ENCODE results near the gene DNTT. TPM values are rescaled to one million over a fixed set of nuclear protein-coding genes. Genes with fewer than 3 reads are reported as not detected.
"Not testable (repeated sequence)": the region's sequence is repeated elsewhere in the genome, so short reads cannot be mapped to it uniquely, and the experiment has no call there.

The DNTT gene
- total RNA-seq, 1 donor from 2014 or later, result not detected

GRCh38 chr10:96276426-96276825, 27.8 kb upstream of the DNTT start:
- no peak for DNase-seq (ENCODE audit: low read depth in 2 of 2)

- no peak for DNase-seq (ENCODE audit: low read depth in 2 of 2)
These were observed 27.4 kb upstream of the DNTT start for GRCh38 chr10:96276831-96277230.

GRCh38 chr10:96279191-96279641, 25.0 kb upstream of the DNTT start:
- DNase-seq (ENCODE audit: low read depth in 2 of 2), result no peak

- no peak for DNase-seq (ENCODE audit: low read depth in 2 of 2)
These were observed 23.4 kb upstream of the DNTT start for GRCh38 chr10:96280859-96281258.

- no peak for DNase-seq (ENCODE audit: low read depth in 2 of 2)
These were observed 22.7 kb upstream of the DNTT start for GRCh38 chr10:96281444-96282029.

- DNase-seq (ENCODE audit: low read depth in 2 of 2), result no peak
These were observed 20.9 kb upstream of the DNTT start for GRCh38 chr10:96283351-96283750.

GRCh38 chr10:96283756-96284155, 20.5 kb upstream of the DNTT start:
- no peak for DNase-seq (ENCODE audit: low read depth in 2 of 2)

- DNase-seq (ENCODE audit: low read depth in 2 of 2), result no peak
These were observed 18.9 kb upstream of the DNTT start for GRCh38 chr10:96285331-96285752.

- no peak for DNase-seq (ENCODE audit: low read depth in 2 of 2)
These were observed 16.7 kb upstream of the DNTT start for GRCh38 chr10:96287392-96288105.

- no peak for DNase-seq (ENCODE audit: low read depth in 2 of 2)
These were observed 16.0 kb upstream of the DNTT start for GRCh38 chr10:96288151-96288621.

GRCh38 chr10:96289218-96289910, 14.9 kb upstream of the DNTT start:
- no peak for DNase-seq (ENCODE audit: low read depth in 2 of 2)

- DNase-seq (ENCODE audit: low read depth in 2 of 2), result no peak
These were observed 13.7 kb upstream of the DNTT start for GRCh38 chr10:96290368-96291133.

- DNase-seq (ENCODE audit: low read depth in 2 of 2), result peak; percentile 44 to 76
These were observed 11.0 kb upstream of the DNTT start for GRCh38 chr10:96292971-96293920.

- DNase-seq (ENCODE audit: low read depth in 2 of 2), result no peak
These were observed 8.8 kb upstream of the DNTT start for GRCh38 chr10:96295475-96295874.

GRCh38 chr10:96297486-96297885, 6.7 kb upstream of the DNTT start:
- DNase-seq (ENCODE audit: low read depth in 2 of 2), result no peak

- no peak for DNase-seq (ENCODE audit: low read depth in 2 of 2)
These were observed 5.9 kb upstream of the DNTT start for GRCh38 chr10:96298362-96298761.

- DNase-seq (ENCODE audit: low read depth in 2 of 2), result peak in 1 of 2 donors; percentile 8
These were observed 4.9 kb upstream of the DNTT start for GRCh38 chr10:96299383-96299782.

- DNase-seq (ENCODE audit: low read depth in 2 of 2), result peak in 1 of 2 donors; percentile 1
These were observed 2.6 kb upstream of the DNTT start for GRCh38 chr10:96301616-96302015.

GRCh38 chr10:96305019-96305418, 785 bp downstream of the DNTT start:
- no peak for DNase-seq (ENCODE audit: low read depth in 2 of 2)

- DNase-seq (ENCODE audit: low read depth in 2 of 2), result peak in 1 of 2 donors; percentile 14
These were observed 2.3 kb downstream of the DNTT start for GRCh38 chr10:96306516-96306915.

GRCh38 chr10:96308854-96309253, 4.6 kb downstream of the DNTT start:
- not testable (repeated sequence) for DNase-seq (ENCODE audit: low read depth in 2 of 2)

Measured in lung microvascular endothelial cell (primary cell).